Measurements from ENCODE around the gene CGN. TPM values are rescaled to one million over a fixed set of nuclear protein-coding genes. Genes with fewer than 3 reads are reported as not detected.
A peak's percentile ranks its signal among the peaks of the same experiment; 100 is the strongest.

Gene CGN
- total and polyA plus RNA-seq, 10 donors = 0.09 to 0.87 (median 0.27) TPM; not detected in 2

- Histone ChIP-seq H3K9me3 (no peaks in the 10 kb centered on the region), H3K27ac (no peak overlapping the region), H3K36me3 (no peaks in the 10 kb centered on the region), H3K4me3 (no peak overlapping the region), H3K4me1 (no peaks in the 10 kb centered on the region), H3K27me3 (replicated peaks in 1 of 7) (no peaks in the 10 kb centered on the region)
- TF ChIP-seq POLR2AphosphoS5 (IDR thresholded peaks at IDR 0.05) = no peak
- no peak for TF ChIP-seq CTCF (IDR thresholded peaks at IDR 0.05 in 8 of 11, conservative IDR thresholded peaks at IDR 0.05 in 3 of 11)
- TF ChIP-seq POLR2A (IDR thresholded peaks at IDR 0.05) = no peak
- WGBS, 5 donors = 88 to 96% (median 93%) methylated on average over 5 of the region's 5 CpGs
- no peak for DNase-seq
- intact Hi-C loops (cut with DNase I; ENCODE audit: low total_unique reads) = no loop called here
Measured at GRCh38 chr1:151499365-151499764, 11.8 kb upstream of the CGN start.

- Histone ChIP-seq H3K4me3 (no peak overlapping the region), H3K27me3 (replicated peaks in 1 of 7) (no peaks in the 10 kb centered on the region), H3K4me1 (no peaks in the 10 kb centered on the region), H3K36me3 (no peaks in the 10 kb centered on the region), H3K9me3 (no peaks in the 10 kb centered on the region), H3K27ac (no peak overlapping the region)
- intact Hi-C loops (cut with DNase I; ENCODE audit: low total_unique reads) = no loop called here
- TF ChIP-seq CTCF (IDR thresholded peaks at IDR 0.05 in 8 of 11, conservative IDR thresholded peaks at IDR 0.05 in 3 of 11) (no peak), POLR2AphosphoS5 (IDR thresholded peaks at IDR 0.05) (no peak), POLR2A (IDR thresholded peaks at IDR 0.05) (no peak)
- DNase-seq = no peak
- 85 to 93% (median 89%) methylated on average over 1 of the region's 1 CpG for WGBS, 5 donors
Measured at GRCh38 chr1:151499930-151500329, 11.3 kb upstream of the CGN start.

GRCh38 chr1:151501474-151501873 is 9.7 kb upstream of the CGN start:
- Histone ChIP-seq H3K27me3 (replicated peaks in 1 of 7) (no peaks in the 10 kb centered on the region), H3K27ac (no peak overlapping the region), H3K9me3 (no peaks in the 10 kb centered on the region), H3K36me3 (no peaks in the 10 kb centered on the region), H3K4me3 (no peak overlapping the region), H3K4me1 (no peaks in the 10 kb centered on the region)
- 66 to 80% (median 78%) methylated on average over 9 to 10 of the region's 10 CpGs for WGBS, 5 donors
- no peak for DNase-seq
- TF ChIP-seq POLR2AphosphoS5 (IDR thresholded peaks at IDR 0.05) = no peak
- peak in 2 of 11 experiments; percentile 5 to 18 for TF ChIP-seq CTCF (IDR thresholded peaks at IDR 0.05 in 8 of 11, conservative IDR thresholded peaks at IDR 0.05 in 3 of 11)
- TF ChIP-seq POLR2A (IDR thresholded peaks at IDR 0.05) = no peak
- intact Hi-C loops (cut with DNase I; ENCODE audit: low total_unique reads) = no loop called here

GRCh38 chr1:151502035-151502700 is 9.0 kb upstream of the CGN start:
- intact Hi-C loops (cut with DNase I; ENCODE audit: low total_unique reads) = no loop called here
- Histone ChIP-seq H3K27me3 (replicated peaks in 1 of 7) (no peaks in the 10 kb centered on the region), H3K4me3 (no peak overlapping the region), H3K27ac (no peak overlapping the region), H3K9me3 (no peaks in the 10 kb centered on the region), H3K4me1 (no peaks in the 10 kb centered on the region), H3K36me3 (no peaks in the 10 kb centered on the region)
- TF ChIP-seq POLR2A (IDR thresholded peaks at IDR 0.05) (no peak), POLR2AphosphoS5 (IDR thresholded peaks at IDR 0.05) (no peak), CTCF (IDR thresholded peaks at IDR 0.05 in 8 of 11, conservative IDR thresholded peaks at IDR 0.05 in 3 of 11) (no peak)
- DNase-seq = no peak
- WGBS, 5 donors = 64 to 82% (median 80%) methylated on average over 5 of the region's 5 CpGs

All from spleen (tissue), 11 donors.